NCI-H1694 (cell line): ENCODE results near the gene STAB2.
A peak's percentile ranks its signal among the peaks of the same experiment; 100 is the strongest.

Experiments
- DNase-seq: peaks from one replicate; lab custom pipeline; 2025; lab: John Stamatoyannopoulos, UW

STAB2 gene

GRCh38 chr12:103586791-103587370 is at the start of gene STAB2:
STAB2 (plus strand) TSS chr12:103587273; CDS start chr12:103587477, 204 bp downstream.
- DNase-seq, result no peak

- DNase-seq, result no peak
Observed at GRCh38 chr12:103538397-103538796, 48.7 kb upstream of the STAB2 start.

- no peak for DNase-seq
Observed at GRCh38 chr12:103540319-103540718, 46.8 kb upstream of the STAB2 start.

- DNase-seq, result no peak
Observed at GRCh38 chr12:103542078-103542477, 45.0 kb upstream of the STAB2 start.

- DNase-seq, result no peak
Observed at GRCh38 chr12:103546959-103547358, 40.1 kb upstream of the STAB2 start.

- no peak for DNase-seq
Observed at GRCh38 chr12:103547376-103547775, 39.7 kb upstream of the STAB2 start.

GRCh38 chr12:103547929-103548328 is 39.1 kb upstream of the STAB2 start:
- no peak for DNase-seq

GRCh38 chr12:103548622-103549601 is 38.2 kb upstream of the STAB2 start:
- DNase-seq, result peak; percentile 59

- no peak for DNase-seq
Observed at GRCh38 chr12:103556890-103557627, 30.0 kb upstream of the STAB2 start.

- DNase-seq, result no peak
Observed at GRCh38 chr12:103557628-103558010, 29.5 kb upstream of the STAB2 start.

- no peak for DNase-seq
Observed at GRCh38 chr12:103558879-103559278, 28.2 kb upstream of the STAB2 start.

GRCh38 chr12:103560604-103561101 is 26.4 kb upstream of the STAB2 start:
- DNase-seq, result no peak

GRCh38 chr12:103561174-103561573 is 25.9 kb upstream of the STAB2 start:
- no peak for DNase-seq

- DNase-seq, result no peak
Observed at GRCh38 chr12:103566398-103566797, 20.7 kb upstream of the STAB2 start.

GRCh38 chr12:103569278-103569677 is 17.8 kb upstream of the STAB2 start:
- DNase-seq, result no peak

- DNase-seq, result no peak
Observed at GRCh38 chr12:103571286-103571685, 15.8 kb upstream of the STAB2 start.

- no peak for DNase-seq
Observed at GRCh38 chr12:103572312-103573045, 14.6 kb upstream of the STAB2 start.

GRCh38 chr12:103573185-103573584 is 13.9 kb upstream of the STAB2 start:
- DNase-seq, result no peak

- DNase-seq, result no peak
Observed at GRCh38 chr12:103578926-103579325, 8.1 kb upstream of the STAB2 start.

- no peak for DNase-seq
Observed at GRCh38 chr12:103580026-103580425, 7.0 kb upstream of the STAB2 start.

GRCh38 chr12:103583008-103583407 is 4.1 kb upstream of the STAB2 start:
- no peak for DNase-seq

GRCh38 chr12:103586132-103586531 is 941 bp upstream of the STAB2 start:
- peak; percentile 5 for DNase-seq
